IMR-90 (cell line): ENCODE measurements around the gene GUCA1C. TPM values are rescaled to one million over a fixed set of nuclear protein-coding genes. Genes with fewer than 3 reads are reported as not detected.

Experiments
- ATAC-seq: fragments of 200-7000 bp; cut with Tn5 transposase; 2 replicates; pipeline ENCODE4 v1.9.1; 2020; ENCODE audit warnings: low read depth, mild to moderate bottlenecking, moderate library complexity
- BruUV-seq: library from RNA; stranded (reverse); fragments of 400-500 nt; replicated peaks from 2 replicates; lab custom pipeline; 2021; lab: Mats Ljungman, UMichigan
- CTCF ChIA-PET: fragments of 300-600 bp; formaldehyde crosslinking; extraction: SDS; loops from one replicate; lab custom pipeline; 2021; ENCODE audit warnings: antibody characterized with exemption; lab: Yijun Ruan, JAX
- POLR2A ChIA-PET: fragments of 300-600 bp; sonication (Branson Sonifier 250); formaldehyde crosslinking; loops from one replicate; lab custom pipeline; 2022; ENCODE audit warnings: antibody characterized with exemption; ENCODE audit not compliant: unreplicated experiment; lab: Charles Lee
- DNase-seq: peaks from one replicate; pipeline ENCODE4 v3.0.0; 2013
- H2AFZ ChIP-seq: replicated peaks from 2 replicates; pipeline ENCODE3; 2013; ENCODE audit warnings: low read length, mild to moderate bottlenecking; ENCODE audit not compliant: poor library complexity
- H2AK5ac ChIP-seq: 2 replicates; pipeline ENCODE4 v1.6.1; 2013; ENCODE audit warnings: low read depth, low read length, inconsistent platforms
- H2AK9ac ChIP-seq: replicated peaks from 2 replicates; pipeline ENCODE3; 2013; ENCODE audit warnings: mild to moderate bottlenecking, low read depth, low read length, moderate library complexity; ENCODE audit not compliant: poor library complexity
- H2BK120ac ChIP-seq: 2 replicates; pipeline ENCODE4 v1.6.1; 2013; ENCODE audit warnings: low read depth, low read length, inconsistent platforms
- H2BK15ac ChIP-seq: 3 replicates; pipeline ENCODE4 v1.6.1; 2013; ENCODE audit warnings: low read depth, low read length, inconsistent platforms
- H2BK20ac ChIP-seq: 2 replicates; pipeline ENCODE4 v1.6.1; 2013; ENCODE audit warnings: low read depth, mild to moderate bottlenecking, inconsistent platforms, low read length, moderate library complexity
- H2BK5ac ChIP-seq: 2 replicates; pipeline ENCODE4 v1.6.1; 2013; ENCODE audit warnings: mild to moderate bottlenecking, low read depth, low read length, inconsistent platforms; ENCODE audit not compliant: poor library complexity, severe bottlenecking
- H3K14ac ChIP-seq: replicated peaks from 2 replicates; pipeline ENCODE4 v1.6.1; 2013; ENCODE audit warnings: low read depth, low read length, inconsistent platforms
- H3K18ac ChIP-seq: 2 replicates; pipeline ENCODE4 v1.6.1; 2013; ENCODE audit warnings: low read depth, low read length, control low read depth
- H3K23ac ChIP-seq: 2 replicates; pipeline ENCODE4 v1.6.1; 2013; ENCODE audit warnings: low read depth, low read length, inconsistent platforms
- H3K27ac ChIP-seq: 2 replicates; pipeline ENCODE4 v1.5.1; 2013; ENCODE audit warnings: mild to moderate bottlenecking, control low read depth, low read length; ENCODE audit not compliant: insufficient read depth
- H3K27me3 ChIP-seq: 2 replicates; pipeline ENCODE4 v1.6.1; 2013; ENCODE audit warnings: low read length; ENCODE audit not compliant: control insufficient read depth, insufficient read depth
- H3K36me3 ChIP-seq: 2 replicates; pipeline ENCODE4 v1.6.1; 2013; ENCODE audit warnings: low read length, mixed read lengths; ENCODE audit not compliant: control insufficient read depth, insufficient read depth
- H3K4ac ChIP-seq: 2 replicates; pipeline ENCODE4 v1.6.1; 2013; ENCODE audit warnings: low read depth, low read length, inconsistent platforms
- H3K4me1 ChIP-seq: 2 replicates; pipeline ENCODE4 v1.6.1; 2013; ENCODE audit warnings: low read length, mixed read lengths; ENCODE audit not compliant: control insufficient read depth, insufficient read depth
- H3K4me2 ChIP-seq: 2 replicates; pipeline ENCODE4 v1.6.1; 2013; ENCODE audit warnings: low read depth, mild to moderate bottlenecking, control low read depth, low read length, moderate library complexity
- H3K4me3 ChIP-seq: 2 replicates; pipeline ENCODE4 v1.5.1; 2013; ENCODE audit warnings: low read depth, mild to moderate bottlenecking, control low read depth, low read length, moderate library complexity; ENCODE audit not compliant: insufficient read depth
- H3K56ac ChIP-seq: 2 replicates; pipeline ENCODE4 v1.6.1; 2013; ENCODE audit warnings: low read length, inconsistent platforms; ENCODE audit not compliant: insufficient read depth; ENCODE audit errors: extremely low read depth
- H3K79me1 ChIP-seq, 2 experiments: 2 replicates each; pipeline ENCODE4 v1.6.1; 2013; ENCODE audit warnings: low read length in 2 of 2, inconsistent platforms in 1 of 2, low read depth in 1 of 2
- H3K9ac ChIP-seq: 2 replicates; pipeline ENCODE4 v1.6.1; 2013; ENCODE audit warnings: low read depth, low read length, control low read depth
- H3K9me1 ChIP-seq: 2 replicates; pipeline ENCODE4 v1.6.1; 2013; ENCODE audit warnings: low read length, inconsistent platforms; ENCODE audit not compliant: insufficient read depth
- H3K9me3 ChIP-seq: 2 replicates; pipeline ENCODE4 v1.6.1; 2013; ENCODE audit warnings: low read length; ENCODE audit not compliant: control insufficient read depth, insufficient read depth
- H4K20me1 ChIP-seq: 2 replicates; pipeline ENCODE4 v1.6.1; 2013; ENCODE audit warnings: low read length, inconsistent platforms; ENCODE audit not compliant: insufficient read depth
- H4K5ac ChIP-seq: 2 replicates; pipeline ENCODE4 v1.6.1; 2013; ENCODE audit warnings: mild to moderate bottlenecking, low read depth, low read length, control low read depth
- H4K8ac ChIP-seq, 2 experiments: 2 replicates each; pipeline ENCODE4 v1.6.1; 2013; ENCODE audit warnings: low read depth in 2 of 2, low read length in 2 of 2, control low read depth in 1 of 2, inconsistent platforms in 1 of 2
- H4K91ac ChIP-seq: 2 replicates; pipeline ENCODE4 v1.6.1; 2013; ENCODE audit warnings: low read depth, low read length, inconsistent platforms; ENCODE audit not compliant: insufficient read depth
- CEBPB ChIP-seq: IDR thresholded peaks from 2 replicates; pipeline ENCODE4 v1.6.1; 2012; ENCODE audit warnings: low read depth, low read length, improper control_type of control experiment
- CHD1 ChIP-seq: IDR thresholded peaks from 2 replicates; pipeline ENCODE4 v1.6.1; 2012; ENCODE audit warnings: low read depth, low read length, improper control_type of control experiment
- FOS ChIP-seq: fragments of 150-350 bp; IDR thresholded peaks from 2 replicates; pipeline ENCODE4 v1.6.1; 2016; ENCODE audit warnings: low read depth, low read length
- MAFK ChIP-seq: IDR thresholded peaks from 2 replicates; pipeline ENCODE4 v1.6.1; 2012; ENCODE audit warnings: low read depth, low read length, improper control_type of control experiment
- NFE2L2 ChIP-seq: fragments of 150-350 bp; IDR thresholded peaks from 2 replicates; pipeline ENCODE4 v1.6.1; 2016; ENCODE audit warnings: low read depth, mild to moderate bottlenecking, low read length
- RAD21 ChIP-seq: IDR thresholded peaks from 2 replicates; pipeline ENCODE4 v1.6.1; 2012; ENCODE audit warnings: low read length, improper control_type of control experiment
- RFX5 ChIP-seq: IDR thresholded peaks from 2 replicates; pipeline ENCODE4 v1.8.0; 2012; ENCODE audit warnings: low read depth, mild to moderate bottlenecking, low read length, moderate library complexity
- SMC3 ChIP-seq: fragments of 150-350 bp; IDR thresholded peaks from 2 replicates; pipeline ENCODE4 v1.6.1; 2016; ENCODE audit warnings: low read depth, mild to moderate bottlenecking, antibody characterized with exemption, low read length, moderate library complexity
- USF2 ChIP-seq: fragments of 150-350 bp; IDR thresholded peaks from 2 replicates; pipeline ENCODE4 v1.6.1; 2017; ENCODE audit warnings: mild to moderate bottlenecking, antibody characterized with exemption, low read length, low read depth
- WGBS, 2 experiments: methylation state at CpG; one replicate each; pipeline versions ENCODE4 v1.1.5 to v1.1.7; 2013; ENCODE audit warnings: missing lambda C conversion rate in 2 of 2; ENCODE audit not compliant: insufficient read length in 1 of 2; ENCODE audit errors: extremely low coverage in 2 of 2; 5-methylcytosine and 5-hydroxymethylcytosine counted together
- dilution Hi-C: fragments of 300-500 bp; cut with HindIII; formaldehyde crosslinking; loops from one replicate; pipeline ENCODE4 v1.14.3; 2018; ENCODE audit warnings: low sequenced_read_pairs; ENCODE audit not compliant: unreplicated experiment
- in situ Hi-C: fragments of 300-500 bp; cut with MboI; formaldehyde crosslinking; loops from 3 replicates; pipeline ENCODE4 v1.14.3; 2019; ENCODE audit warnings: low sequenced_read_pairs, inconsistent platforms, mixed read lengths
- intact Hi-C: fragments of 100-400 bp; cut with micrococcal nuclease; formaldehyde crosslinking; loops from 2 replicates; pipeline ENCODE4 v1.10.0; 2022
- polyA plus RNA-seq, 3 experiments: library from polyadenylated mRNA; depleted of rRNA; stranded (reverse); fragments of >200 nt; gene quantifications; 2 replicates each; pipeline ENCODE4 v1.2.3, GENCODE V29; 2012; ENCODE audit warnings: low replicate concordance in 1 of 3
- total RNA-seq: library from RNA; depleted of rRNA; stranded (reverse); fragments of >200 nt; gene quantifications from 2 replicates; pipeline ENCODE4 v1.2.3, GENCODE V29; 2012

Gene GUCA1C
- total and polyA plus RNA-seq, 2 of the 4 experiments (the other 2 are of a cell fraction): not detected

GRCh38 chr3:108891833-108892232, 61.8 kb downstream of the GUCA1C start:
- Histone ChIP-seq H3K18ac (no peak overlapping the region), H2AK9ac (no peak overlapping the region), H3K4me3 (no peak overlapping the region), H2AFZ (no peak overlapping the region), H2BK120ac (no peak overlapping the region), H3K14ac (no peak overlapping the region), H4K20me1 (no peaks in the 10 kb centered on the region), H3K23ac (no peak overlapping the region), H3K36me3 (no peaks in the 10 kb centered on the region), H3K27me3 (no peaks in the 10 kb centered on the region), H3K9ac (no peak overlapping the region), H3K4me2 (no peak overlapping the region), H4K8ac (no peak overlapping the region), H3K4ac (no peak overlapping the region), H2BK15ac (no peak overlapping the region), H4K5ac (no peak overlapping the region), H2BK20ac (no peak overlapping the region), H4K91ac (no peak overlapping the region), H2BK5ac (no peak overlapping the region), H3K27ac (no peak overlapping the region), H3K9me3 (no peaks in the 10 kb centered on the region), H3K56ac (no peak overlapping the region), H3K79me1 (no peaks in the 10 kb centered on the region), H3K9me1 (no peaks in the 10 kb centered on the region), H2AK5ac (no peak overlapping the region), H3K4me1 (no peaks in the 10 kb centered on the region)
- DNase-seq (no peak), ATAC-seq (no peak)
- BruUV-seq: no TSS peak
- in situ Hi-C loops (loop anchor here (25.0 kb wide), 1 partner anchor 105 kb away; no protein-coding TSS in a partner anchor), dilution Hi-C loops (no loop called here), intact Hi-C loops (no loop called here)
- POLR2A ChIA-PET: no interaction called here
- 83% methylated on average over 1 of the region's 3 CpGs; no CpG with 5 or more reads in 1 of the 2 experiments for WGBS, 2 experiments
- TF ChIP-seq RFX5 (no peak), USF2 (no peak), SMC3 (no peak), CEBPB (no peak), CHD1 (no peak), FOS (no peak), NFE2L2 (no peak), RAD21 (no peak), MAFK (no peak)
- CTCF ChIA-PET: no interaction called here
